Kidney glomerular epithelial cell (primary cell): ENCODE data around the gene MCM6.

Experiments
- DNase-seq: peaks from one replicate; lab custom pipeline; 2025; lab: John Stamatoyannopoulos, UW

Gene MCM6

DNA sequence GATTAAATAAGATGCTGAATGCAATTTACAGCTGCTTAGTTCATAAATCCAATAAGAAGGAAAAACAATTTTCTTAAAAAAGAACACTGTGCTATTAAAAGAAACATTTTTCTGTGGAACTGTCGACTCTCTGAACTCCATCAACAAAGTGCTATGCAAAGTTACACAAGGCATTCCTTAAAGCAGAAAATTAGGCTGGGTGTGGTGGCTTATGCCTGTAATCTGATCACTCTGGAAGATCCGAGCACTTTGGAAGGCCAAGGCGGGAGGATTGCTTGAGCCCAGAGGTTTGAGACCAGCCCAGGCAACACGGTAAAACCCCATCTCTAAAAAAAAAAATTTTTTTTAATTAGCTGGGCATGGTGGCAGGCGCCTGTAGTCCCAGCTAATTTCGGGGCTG, 13.0 kb downstream of the MCM6 start:
- DNase-seq, result no peak

DNA sequence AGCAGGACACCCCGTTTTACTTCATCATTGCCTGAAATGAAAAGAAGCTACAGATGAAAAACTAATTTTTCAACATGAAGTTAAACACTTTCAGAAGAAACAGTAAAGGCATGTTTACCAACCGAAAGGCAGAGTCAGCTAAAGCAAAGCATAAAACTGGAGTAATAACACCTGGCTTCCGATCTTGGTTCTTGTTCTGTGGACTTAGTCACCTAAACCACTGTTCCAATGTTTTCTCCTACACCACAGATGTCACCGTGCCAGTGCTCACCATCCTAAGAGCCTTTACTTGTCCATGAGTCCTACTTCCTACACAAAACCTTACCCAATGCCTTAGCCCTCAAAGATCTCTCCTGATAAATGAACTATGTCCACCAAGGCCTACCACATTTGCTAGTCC, 13.5 kb downstream of the MCM6 start:
- DNase-seq, result no peak

GRCh38 chr2:135853401-135853800, 22.8 kb downstream of the MCM6 start:
- no peak for DNase-seq

DNA sequence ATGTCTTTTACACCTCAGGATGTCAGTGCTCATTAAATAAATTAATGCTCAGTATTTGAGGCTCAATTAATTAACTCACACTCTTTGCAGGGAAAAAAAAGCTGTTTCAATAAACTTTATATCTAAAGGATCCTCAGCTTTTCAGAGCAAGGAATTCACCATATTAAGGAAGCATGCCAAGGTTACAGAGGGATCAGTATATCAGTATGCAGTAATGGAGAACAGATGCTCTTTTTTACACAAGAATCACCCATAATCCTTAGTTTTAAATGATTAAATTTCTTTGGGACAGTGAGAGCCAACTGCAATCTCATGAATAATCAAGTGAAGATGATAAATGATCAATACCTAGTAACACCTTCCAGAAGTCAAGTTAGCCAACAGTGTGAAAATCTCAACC, 24.4 kb downstream of the MCM6 start:
- no peak for DNase-seq

GRCh38 chr2:135850892-135851668, 25.2 kb downstream of the MCM6 start:
- DNase-seq, result no peak

DNA sequence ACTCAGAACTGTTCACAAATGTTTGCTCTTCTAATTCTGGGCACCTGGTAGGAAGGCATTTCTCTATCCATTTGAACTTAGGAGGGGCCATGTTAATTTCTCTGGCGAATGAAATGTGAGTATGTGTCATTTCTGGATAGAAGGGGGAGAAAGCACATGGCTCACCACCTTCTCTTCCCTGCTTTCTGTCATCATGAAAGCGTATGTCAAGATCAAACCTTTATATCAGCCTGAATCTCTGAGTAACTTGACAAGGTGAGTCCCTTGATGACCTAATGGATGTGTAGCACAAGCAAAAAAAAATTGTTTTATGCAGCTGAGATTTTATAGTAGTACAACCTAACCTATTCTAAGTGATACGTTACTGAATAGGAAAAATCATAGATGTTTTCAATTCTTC, 27.2 kb downstream of the MCM6 start:
- no peak for DNase-seq

GRCh38 chr2:135845997-135846396, 30.2 kb downstream of the MCM6 start:
- DNase-seq, result no peak

GRCh38 chr2:135845257-135845656, 31.0 kb downstream of the MCM6 start:
- DNase-seq, result no peak

DNA sequence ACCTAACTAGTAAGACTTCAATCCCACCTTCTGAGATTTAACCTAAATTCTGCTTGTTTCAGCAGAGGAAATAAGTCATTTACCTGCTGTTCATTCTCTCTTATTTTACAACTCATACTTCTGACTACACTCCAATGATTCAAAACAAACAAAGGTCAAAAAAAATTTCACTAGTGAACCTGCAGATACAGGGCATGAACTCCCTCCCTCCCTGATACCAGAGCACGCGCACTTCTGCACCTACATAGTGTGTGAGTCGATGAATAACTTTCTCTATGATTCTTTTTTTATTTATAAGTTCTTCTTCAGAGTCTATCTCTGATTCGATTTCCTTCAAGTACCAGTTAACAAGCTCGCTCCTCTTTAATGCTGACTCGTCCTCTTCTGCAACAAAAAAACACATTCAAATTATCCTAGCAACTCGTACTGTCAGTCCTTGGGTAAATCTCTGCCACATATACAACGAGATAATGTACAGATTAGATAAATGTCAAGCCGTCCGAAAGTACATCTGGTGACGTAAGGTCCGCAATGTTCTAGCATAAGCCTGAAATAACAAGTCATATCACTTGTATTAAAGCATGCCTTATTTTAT, 31.8 kb downstream of the MCM6 start:
- no peak for DNase-seq

DNA sequence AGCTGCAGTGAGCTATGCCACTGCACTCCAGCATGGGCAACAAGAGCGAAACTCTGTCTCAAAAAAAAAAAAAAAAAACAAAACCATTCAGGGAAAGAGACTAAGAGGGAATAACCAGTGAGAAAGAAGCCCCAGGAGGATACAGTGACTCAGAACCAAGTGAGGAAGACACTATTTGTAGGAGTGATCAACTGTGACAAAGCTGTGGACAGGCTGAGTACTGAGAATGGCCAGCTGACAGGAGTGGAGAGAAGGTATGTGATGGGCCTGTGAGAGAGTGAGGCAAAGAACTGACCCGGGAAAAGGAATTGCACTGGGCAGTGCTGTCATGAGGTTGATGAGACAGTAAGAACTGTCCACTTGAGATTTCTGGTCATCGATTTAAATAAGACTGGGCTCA, 32.6 kb downstream of the MCM6 start:
- peak; percentile 74 for DNase-seq

- DNase-seq, result no peak
These were observed 35.6 kb downstream of the MCM6 start for GRCh38 chr2:135840601-135841000.

DNA sequence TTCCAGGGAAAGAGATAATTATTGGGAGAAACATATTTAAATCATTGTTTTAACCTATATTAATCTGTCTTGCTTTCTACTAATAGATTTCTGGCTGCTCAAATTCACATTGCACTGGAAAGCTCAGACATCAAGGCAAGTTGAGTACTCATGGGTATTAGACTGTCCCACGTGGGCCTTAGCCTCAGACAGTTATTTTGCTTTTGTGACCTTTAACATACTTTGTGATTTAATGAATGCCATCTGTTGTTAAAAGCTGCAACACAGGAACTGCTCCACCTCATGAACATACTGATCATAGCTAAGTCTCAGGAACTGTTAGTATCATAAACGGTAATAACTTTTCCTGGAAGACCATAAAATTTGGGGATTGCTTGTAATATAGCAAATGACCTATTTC, 36.5 kb downstream of the MCM6 start:
- DNase-seq, result no peak

DNA sequence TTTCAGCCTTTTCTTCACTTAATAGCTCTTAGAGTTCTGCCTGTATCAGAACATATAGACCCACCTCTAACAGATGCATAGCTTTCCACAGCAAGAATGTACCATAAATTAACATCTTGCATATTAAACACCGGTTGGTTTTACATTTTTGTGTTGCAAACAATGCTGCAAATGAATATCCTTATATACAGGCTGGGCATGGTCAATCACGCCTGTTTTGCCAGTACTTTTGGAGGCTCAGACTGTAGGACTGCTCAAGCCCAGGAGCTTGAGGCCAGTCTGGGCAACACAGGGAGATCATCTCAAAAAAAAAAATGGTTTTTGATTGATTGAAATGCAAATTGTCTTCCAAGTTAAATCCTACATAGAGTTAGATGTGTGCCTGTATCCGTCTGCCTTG, 37.7 kb downstream of the MCM6 start:
- DNase-seq, result no peak

DNA sequence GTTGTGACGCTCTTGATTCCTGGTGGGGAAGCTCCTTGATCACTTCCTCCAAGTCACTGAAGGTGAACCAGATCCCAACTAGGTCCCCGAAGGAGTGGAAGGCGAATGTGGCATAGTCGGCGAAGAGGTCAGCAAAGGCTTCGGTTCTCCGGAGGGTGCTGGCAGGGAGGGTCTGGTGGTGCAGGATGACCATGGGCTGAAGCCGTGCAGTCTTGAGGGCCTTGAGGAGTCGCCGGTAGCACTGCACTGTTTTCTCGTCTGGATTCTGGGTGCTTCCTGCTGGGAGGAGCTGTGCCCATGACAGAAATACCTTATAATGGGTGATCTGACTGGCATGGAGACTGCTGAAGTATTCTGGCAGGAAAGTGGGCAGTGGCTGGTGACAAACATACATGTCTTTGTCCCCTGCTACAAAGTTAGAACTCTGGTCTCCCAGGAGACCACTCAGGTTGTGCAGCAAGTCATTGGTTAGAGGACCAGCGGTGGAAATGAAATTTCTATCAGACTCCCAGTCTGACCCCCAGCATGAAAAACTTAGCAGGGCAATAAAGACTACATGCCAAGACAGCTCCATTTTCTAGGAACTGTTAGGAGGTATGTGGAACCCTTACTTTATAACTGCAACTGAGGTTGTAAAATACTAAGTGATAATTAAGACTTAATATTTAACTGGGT, 39.5 kb downstream of the MCM6 start, which contains the start of gene LCT:
LCT (minus strand) TSS at position 589 of the 675 bp plus-strand sequence; CDS start at position 574, 15 bp downstream.
- DNase-seq, result no peak

DNA sequence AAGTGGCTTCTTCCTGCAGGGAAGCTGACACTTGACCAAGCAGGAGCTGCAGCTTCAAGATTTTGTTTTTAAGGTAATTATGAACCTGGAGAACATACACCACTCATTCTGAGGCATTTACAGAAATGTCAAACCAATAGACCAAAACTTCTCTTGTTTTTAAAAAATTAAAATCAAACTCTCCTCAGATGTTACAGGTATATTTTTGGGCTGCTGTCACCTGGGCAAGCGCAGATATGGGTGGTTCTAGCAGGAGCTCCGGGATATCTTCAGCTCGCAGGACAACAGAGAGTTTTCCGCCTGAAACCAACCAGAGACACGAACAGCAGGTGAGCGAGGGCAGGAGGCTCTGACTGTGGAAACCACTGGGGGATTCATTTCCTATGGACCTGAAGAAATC, 43.4 kb downstream of the MCM6 start:
- DNase-seq, result no peak

- DNase-seq, result no peak
These were observed 44.9 kb downstream of the MCM6 start for GRCh38 chr2:135831180-135831812.

- DNase-seq, result no peak
These were observed 46.7 kb downstream of the MCM6 start for GRCh38 chr2:135829378-135830135.

DNA sequence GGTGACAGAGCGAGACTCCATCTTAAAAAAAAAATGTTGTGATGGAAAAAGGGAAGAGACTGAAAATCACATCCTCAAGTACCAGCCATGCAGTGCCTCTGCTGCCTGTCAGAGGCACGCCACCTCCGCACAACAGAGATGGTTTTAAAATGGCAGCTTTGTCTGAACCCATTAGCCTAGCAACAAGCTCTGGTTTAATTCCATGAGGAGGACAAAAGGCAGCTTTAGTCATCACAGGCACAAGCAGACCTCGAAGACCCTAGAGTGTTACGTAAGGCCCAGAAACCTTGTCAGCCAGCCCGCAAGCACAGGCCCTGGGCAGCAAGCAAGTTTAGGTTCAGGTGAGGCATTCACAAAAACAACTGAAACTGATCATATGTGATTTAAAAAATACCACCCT, 49.7 kb downstream of the MCM6 start:
- DNase-seq, result no peak

DNA sequence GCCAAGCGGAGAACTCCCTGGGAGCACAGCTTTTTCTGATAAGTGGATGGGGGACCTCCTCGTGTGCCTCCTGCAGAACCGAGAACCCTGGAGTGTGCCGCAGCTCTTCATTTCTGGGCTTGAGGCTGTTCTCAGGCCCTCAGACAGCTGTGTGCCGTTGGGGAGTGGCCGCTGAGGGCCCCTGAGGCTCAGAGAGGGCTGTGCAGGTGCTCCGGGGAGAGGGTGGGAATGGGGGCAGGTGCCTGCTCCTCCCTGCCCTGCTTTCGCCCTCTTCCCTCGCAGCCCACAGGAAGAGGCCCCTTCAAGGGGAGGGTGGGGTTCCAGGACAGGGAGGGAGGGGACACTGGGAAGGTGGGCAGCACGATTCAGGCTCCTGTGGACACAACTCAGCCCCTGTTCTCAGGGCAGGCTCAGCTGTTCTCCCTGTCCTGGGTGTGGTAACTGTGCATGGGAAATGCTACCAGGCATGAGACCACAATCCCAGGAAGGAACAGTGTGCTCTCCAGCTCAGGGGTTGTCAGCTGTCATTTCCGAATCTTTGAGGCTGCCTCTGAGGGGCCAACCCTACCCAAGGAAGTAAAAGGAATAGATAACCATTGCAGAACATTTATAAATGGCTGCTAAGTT, 50.6 kb downstream of the MCM6 start:
- no peak for DNase-seq

GRCh38 chr2:135825131-135825530, 51.1 kb downstream of the MCM6 start:
- no peak for DNase-seq

- DNase-seq, result no peak
These were observed 53.4 kb downstream of the MCM6 start for GRCh38 chr2:135822855-135823254.

DNA sequence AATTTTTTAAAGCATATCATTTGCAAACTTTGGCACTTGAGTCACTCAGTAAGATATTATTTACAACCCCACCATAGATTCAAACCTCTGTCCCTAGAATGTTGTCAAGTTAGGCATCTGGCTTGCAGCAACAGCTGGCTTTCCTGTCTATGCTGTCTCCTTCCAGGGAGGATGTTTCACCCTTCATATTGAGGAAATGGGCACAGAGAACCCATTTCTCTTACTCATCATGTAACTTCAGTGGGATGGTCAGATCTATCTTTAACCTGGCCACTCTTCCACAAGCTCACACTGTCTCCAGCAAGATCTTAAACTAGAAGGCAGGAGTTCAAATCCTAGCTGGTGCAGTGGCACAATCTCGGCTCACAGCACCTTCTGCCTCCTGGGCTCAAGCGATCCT, 55.1 kb downstream of the MCM6 start:
- no peak for DNase-seq
